ENCODE results near the gene ETV6. TPM values are rescaled to one million over a fixed set of nuclear protein-coding genes. Genes with fewer than 3 reads are reported as not detected.

ETV6 gene
- total RNA-seq, 2 experiments from 2014 or later = 28.5 to 30.2 TPM

GRCh38 chr12:11881835-11882234 is 232.4 kb downstream of the ETV6 start:
- TF ChIP-seq CTCF (IDR thresholded peaks at IDR 0.05) = no peak
- H3K27me3 ChIP-seq (ENCODE audit: control insufficient read depth in 1 of 2, insufficient read depth in 2 of 2, low read length in 2 of 2) = no peaks in the 10 kb centered on the region
- no peak overlapping the region for H3K27ac ChIP-seq (ENCODE audit: low read depth in 1 of 2, low read length in 2 of 2)
- Mint-ChIP-seq H3K9me3 (no peaks in the 10 kb centered on the region), H3K4me3 (no peak overlapping the region), H3K4me1 (ENCODE audit: low read depth) (peaks cover 22% of the 10 kb centered on the region), H3K27me3 (no peaks in the 10 kb centered on the region), H3K36me3 (ENCODE audit: low read depth) (peaks cover 66% of the 10 kb centered on the region), H3K27ac (no peak overlapping the region)
- H3K4me3 ChIP-seq (ENCODE audit: low read length) = no peak overlapping the region
- no peak for DNase-seq
- ChIA-PET CTCF (interaction anchor here (0.6 kb wide), 1 partner anchor 8 kb away, joined by 3 read pairs; no protein-coding TSS in a partner anchor), POLR2A (no interaction called here)
- no peak for ATAC-seq (ENCODE audit: poor library complexity)
- intact Hi-C loops (cut with DNase I, micrococcal nuclease) = no loop called here
- no peaks in the 10 kb centered on the region for H3K4me1 ChIP-seq (ENCODE audit: insufficient read depth, low read length)
- H3K36me3 ChIP-seq (ENCODE audit: insufficient read depth, low read length) = peaks cover 48% of the 10 kb centered on the region
- H3K9me3 ChIP-seq (ENCODE audit: control insufficient read depth in 1 of 2, insufficient read depth in 1 of 2, low read length in 2 of 2) = no peaks in the 10 kb centered on the region

- POLR2A ChIA-PET = no interaction called here
- Histone ChIP-seq H3K36me3 (ENCODE audit: insufficient read depth, low read length) (peaks cover 49% of the 10 kb centered on the region), H3K9me3 (ENCODE audit: control insufficient read depth in 1 of 2, insufficient read depth in 1 of 2, low read length in 2 of 2) (no peaks in the 10 kb centered on the region), H3K4me3 (ENCODE audit: low read length) (no peak overlapping the region), H3K27me3 (ENCODE audit: control insufficient read depth in 1 of 2, insufficient read depth in 2 of 2, low read length in 2 of 2) (no peaks in the 10 kb centered on the region), H3K4me1 (ENCODE audit: insufficient read depth, low read length) (no peaks in the 10 kb centered on the region), H3K27ac (ENCODE audit: low read depth in 1 of 2, low read length in 2 of 2) (no peak overlapping the region)
- Mint-ChIP-seq H3K36me3 (ENCODE audit: low read depth) (peaks cover 72% of the 10 kb centered on the region), H3K4me3 (no peak overlapping the region), H3K9me3 (no peaks in the 10 kb centered on the region), H3K4me1 (ENCODE audit: low read depth) (peaks cover 16% of the 10 kb centered on the region), H3K27me3 (no peaks in the 10 kb centered on the region), H3K27ac (no peak overlapping the region)
- intact Hi-C loops (cut with DNase I, micrococcal nuclease) = no loop called here
- ATAC-seq (ENCODE audit: poor library complexity) = no peak
- no peak for DNase-seq
- TF ChIP-seq CTCF (IDR thresholded peaks at IDR 0.05) = no peak
- CTCF ChIA-PET = no interaction called here
These were observed 233.0 kb downstream of the ETV6 start for GRCh38 chr12:11882301-11883019.

GRCh38 chr12:11884116-11884515 is 234.6 kb downstream of the ETV6 start:
- peaks cover 87% of the 10 kb centered on the region for H3K36me3 Mint-ChIP-seq (ENCODE audit: low read depth)
- H3K27me3 ChIP-seq (ENCODE audit: control insufficient read depth in 1 of 2, insufficient read depth in 2 of 2, low read length in 2 of 2) = no peaks in the 10 kb centered on the region
- no peaks in the 10 kb centered on the region for H3K9me3 ChIP-seq (ENCODE audit: control insufficient read depth in 1 of 2, insufficient read depth in 1 of 2, low read length in 2 of 2)
- peaks cover 44% of the 10 kb centered on the region for H3K36me3 ChIP-seq (ENCODE audit: insufficient read depth, low read length)
- DNase-seq = no peak
- H3K4me3 ChIP-seq (ENCODE audit: low read length) = no peak overlapping the region
- ChIA-PET POLR2A (no interaction called here), CTCF (no interaction called here)
- intact Hi-C loops (cut with DNase I, micrococcal nuclease) = no loop called here
- H3K4me1 ChIP-seq (ENCODE audit: insufficient read depth, low read length) = no peaks in the 10 kb centered on the region
- no peak overlapping the region for H3K27ac Mint-ChIP-seq
- no peak for ATAC-seq (ENCODE audit: poor library complexity)
- TF ChIP-seq CTCF (IDR thresholded peaks at IDR 0.05) = no peak
- no peaks in the 10 kb centered on the region for H3K9me3 Mint-ChIP-seq
- peaks cover 7% of the 10 kb centered on the region for H3K4me1 Mint-ChIP-seq (ENCODE audit: low read depth)
- no peaks in the 10 kb centered on the region for H3K27me3 Mint-ChIP-seq
- no peak overlapping the region for H3K27ac ChIP-seq (ENCODE audit: low read depth in 1 of 2, low read length in 2 of 2)
- no peak overlapping the region for H3K4me3 Mint-ChIP-seq
